Body of pancreas (tissue), 4 donors: ENCODE data around the gene CLDN6. TPM values are rescaled to one million over a fixed set of nuclear protein-coding genes. Genes with fewer than 3 reads are reported as not detected.
A peak's percentile ranks its signal among the peaks of the same experiment; 100 is the strongest.

Experiments
- ATAC-seq: fragments of 150-250 bp; one replicate; pipeline ENCODE4 v1.9.1; 2016
- DNase-seq, 4 donors: peaks; one replicate each; pipeline ENCODE4 v3.0.0-alpha.2; 2019
- H3K27ac ChIP-seq, 4 donors: fragments of 200-600 bp; sonication (generic); 1 replicate in 3 of 4; 2 replicates in 1 of 4; pipeline versions ENCODE4 v1.5.1 to v1.6.1; 2016 to 2019; ENCODE audit warnings: mild to moderate bottlenecking in 1 of 4, mixed read lengths in 1 of 4, moderate library complexity in 1 of 4
- H3K27me3 ChIP-seq, 2 donors: fragments of 200-600 bp; sonication (generic); one replicate each; pipeline ENCODE4 v1.6.0; 2016; ENCODE audit warnings: mild to moderate bottlenecking in 1 of 2
- H3K36me3 ChIP-seq, 2 donors: fragments of 200-600 bp; sonication (generic); replicated peaks in 1 of 2; 2 replicates each; pipeline ENCODE4 v1.5.1; 2016; ENCODE audit warnings: low read depth in 2 of 2; ENCODE audit not compliant: insufficient read depth in 1 of 2
- H3K4me1 ChIP-seq: fragments of 200-600 bp; sonication (generic); one replicate; pipeline ENCODE4 v1.6.0; 2016
- H3K4me3 ChIP-seq, 2 donors: fragments of 200-600 bp; sonication (generic); 1 replicate in 1 of 2; 2 replicates in 1 of 2; pipeline ENCODE4 v1.5.1; 2016 to 2019
- H3K9me3 ChIP-seq, 3 donors: fragments of 200-600 bp; sonication (generic); 1 replicate in 2 of 3; 2 replicates in 1 of 3; pipeline ENCODE4 v1.5.1; 2016
- CTCF ChIP-seq, 7 experiments: fragments of 450-650 bp in 4 of 7; fragments of 200-600 bp in 3 of 7; sonication (generic) in 3 of 7; IDR thresholded peaks; one replicate each; pipeline ENCODE4 v1.5.1; 2016 to 2019; ENCODE audit warnings: antibody characterized with exemption in 7 of 7
- POLR2A ChIP-seq, 3 donors: fragments of 450-650 bp; IDR thresholded peaks; one replicate each; pipeline ENCODE4 v1.6.1; 2016; ENCODE audit warnings: antibody characterized with exemption in 3 of 3, mild to moderate bottlenecking in 2 of 3
- WGBS, 2 donors: methylation state at CpG; one replicate each; pipeline ENCODE4 v1.1.5; 2017; 5-methylcytosine and 5-hydroxymethylcytosine counted together
- intact Hi-C: fragments of 100-400 bp; cut with DNase I; formaldehyde crosslinking; loops from one replicate; pipeline ENCODE4 v1.15.1; 2023
- total RNA-seq, 2 donors: library from RNA; depleted of rRNA; stranded (reverse); fragments of >200 nt; gene quantifications; one replicate each; pipeline ENCODE4 v1.1.0, GENCODE V29; 2016

Gene CLDN6
- total RNA-seq, 2 donors from 2014 or later: 0.33 to 0.78 TPM

DNA sequence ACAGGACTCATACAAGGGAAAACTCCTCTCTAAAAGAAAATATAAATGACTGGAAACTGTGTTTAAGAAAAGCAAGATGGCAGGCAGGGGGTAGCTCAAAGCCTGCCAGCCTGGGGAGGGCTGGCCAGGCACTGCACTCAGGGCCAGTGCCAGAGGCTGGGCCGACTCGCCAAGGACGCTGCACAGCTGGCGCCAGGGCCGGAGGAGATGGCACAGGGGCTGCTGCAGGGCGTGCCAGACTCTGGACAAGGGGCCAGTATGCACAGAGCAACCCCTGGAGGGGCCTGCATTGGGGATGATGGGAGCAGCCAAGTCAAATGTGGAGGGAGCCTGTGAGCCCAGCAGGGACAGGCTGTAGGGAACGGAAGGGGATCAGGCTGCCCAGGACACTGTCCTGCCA lies 41.8 kb downstream of the CLDN6 start:
- Histone ChIP-seq H3K27me3 (no peaks in the 10 kb centered on the region), H3K27ac (peak overlapping the region in 1 of 4 donors; percentile 72), H3K4me1 (peaks cover 41% of the 10 kb centered on the region), H3K9me3 (no peaks in the 10 kb centered on the region), H3K36me3 (no peaks in the 10 kb centered on the region), H3K4me3 (no peak overlapping the region)
- TF ChIP-seq POLR2A (IDR thresholded peaks at IDR 0.05) (no peak), CTCF (IDR thresholded peaks at IDR 0.05) (no peak)
- no peak for ATAC-seq
- WGBS, 2 donors: 46 to 52% methylated on average over 7 of the region's 7 CpGs
- no peak for DNase-seq
- intact Hi-C loops: no loop called here

- Histone ChIP-seq H3K4me3 (no peak overlapping the region), H3K27ac (no peak overlapping the region), H3K27me3 (no peaks in the 10 kb centered on the region), H3K4me1 (peaks cover 43% of the 10 kb centered on the region), H3K36me3 (no peaks in the 10 kb centered on the region), H3K9me3 (no peaks in the 10 kb centered on the region)
- DNase-seq: no peak
- TF ChIP-seq POLR2A (IDR thresholded peaks at IDR 0.05): no peak
- no peak for TF ChIP-seq CTCF (IDR thresholded peaks at IDR 0.05)
- intact Hi-C loops: no loop called here
- WGBS, 2 donors: 94 to 97% methylated on average over 9 to 24 of the region's 28 CpGs
- ATAC-seq: no peak
Measured at GRCh38 chr16:2975161-2975795, 42.7 kb downstream of the CLDN6 start.

- no peaks in the 10 kb centered on the region for H3K27me3 ChIP-seq
- no peak overlapping the region for H3K4me3 ChIP-seq
- intact Hi-C loops: no loop called here
- no peaks in the 10 kb centered on the region for H3K36me3 ChIP-seq
- peaks cover 44% of the 10 kb centered on the region for H3K4me1 ChIP-seq
- ATAC-seq: no peak
- H3K9me3 ChIP-seq: no peaks in the 10 kb centered on the region
- TF ChIP-seq CTCF (IDR thresholded peaks at IDR 0.05): no peak
- no peak for TF ChIP-seq POLR2A (IDR thresholded peaks at IDR 0.05)
- DNase-seq: no peak
- WGBS, 2 donors: 99 to 100% methylated on average over 1 to 6 of the region's 15 CpGs
- H3K27ac ChIP-seq: no peak overlapping the region
Measured at GRCh38 chr16:2974319-2975056, 43.5 kb downstream of the CLDN6 start.

- intact Hi-C loops: no loop called here
- Histone ChIP-seq H3K4me3 (no peak overlapping the region), H3K27ac (no peak overlapping the region), H3K36me3 (no peaks in the 10 kb centered on the region), H3K4me1 (peaks cover 46% of the 10 kb centered on the region), H3K27me3 (no peaks in the 10 kb centered on the region), H3K9me3 (no peaks in the 10 kb centered on the region)
- TF ChIP-seq POLR2A (IDR thresholded peaks at IDR 0.05): no peak
- TF ChIP-seq CTCF (IDR thresholded peaks at IDR 0.05): no peak
- WGBS, 2 donors: 87 to 94% methylated on average over 9 to 15 of the region's 17 CpGs
- DNase-seq (no peak), ATAC-seq (no peak)
Measured at GRCh38 chr16:2973605-2974318, 44.2 kb downstream of the CLDN6 start.
